HEK293 (cell line): ENCODE data around the gene SMARCA2.
A peak's percentile ranks its signal among the peaks of the same experiment; 100 is the strongest.

Experiments used
- CTCF ChIA-PET: fragments of 350-600 bp; formaldehyde crosslinking; extraction: SDS; loops from one replicate; lab custom pipeline; 2021; ENCODE audit warnings: antibody characterized with exemption; lab: Yijun Ruan, JAX
- POLR2A ChIA-PET: fragments of 300-600 bp; formaldehyde crosslinking; extraction: SDS; loops from one replicate; lab custom pipeline; 2020; ENCODE audit warnings: antibody characterized with exemption, inconsistent platforms; lab: Yijun Ruan, JAX
- H3K27ac ChIP-seq: fragments of 200-500 bp; sonication (Bioruptor generic); 2 replicates; pipeline ENCODE4 v1.5.1; 2014; ENCODE audit warnings: low read depth, low read length, control low read depth, inconsistent platforms; ENCODE audit errors: extremely low read depth
- H3K36me3 ChIP-seq, 2 experiments: fragments of 200-500 bp in 1 of 2; sonication (Bioruptor generic) in 1 of 2; 1 replicate in 1 of 2; 2 replicates in 1 of 2; pipeline ENCODE4 v1.5.1; 2014 to 2017; ENCODE audit warnings: inconsistent platforms in 2 of 2, low read length in 2 of 2; ENCODE audit not compliant: control insufficient read depth in 2 of 2, insufficient read depth in 1 of 2
- H3K4me1 ChIP-seq: fragments of 200-500 bp; sonication (Bioruptor generic); 2 replicates; pipeline ENCODE4 v1.5.1; 2014; ENCODE audit warnings: mild to moderate bottlenecking, low read length, inconsistent platforms; ENCODE audit not compliant: control insufficient read depth, insufficient read depth
- H3K4me3 ChIP-seq: 2 replicates; pipeline ENCODE4 v1.5.1; 2011; ENCODE audit warnings: low read depth, mild to moderate bottlenecking, control low read depth, low read length, moderate library complexity
- H3K9me3 ChIP-seq: fragments of 200-500 bp; sonication (Bioruptor generic); 2 replicates; pipeline ENCODE4 v1.5.1; 2014; ENCODE audit warnings: low read depth, low read length, inconsistent platforms; ENCODE audit not compliant: control insufficient read depth, insufficient read depth
- BCL11B ChIP-seq: fragments of 450-650 bp; formaldehyde crosslinking; IDR thresholded peaks from 2 replicates; pipeline ENCODE4 v1.5.1; 2016; ENCODE audit warnings: low read depth, missing biosample characterization, missing genetic modification characterization
- KLF1 ChIP-seq: fragments of 450-650 bp; formaldehyde crosslinking; IDR thresholded peaks from 2 replicates; pipeline ENCODE4 v1.5.1; 2016; ENCODE audit warnings: missing biosample characterization, missing genetic modification characterization
- KLF16 ChIP-seq: fragments of 450-650 bp; formaldehyde crosslinking; IDR thresholded peaks from 2 replicates; pipeline ENCODE4 v1.5.1; 2017; ENCODE audit warnings: missing biosample characterization, missing genetic modification characterization
- SCRT2 ChIP-seq: fragments of 450-650 bp; formaldehyde crosslinking; IDR thresholded peaks from 2 replicates; pipeline ENCODE4 v1.5.1; 2016; ENCODE audit warnings: missing biosample characterization, missing genetic modification characterization
- ZFP37 ChIP-seq: fragments of 450-650 bp; formaldehyde crosslinking; IDR thresholded peaks from 2 replicates; pipeline ENCODE4 v1.5.1; 2016; ENCODE audit warnings: missing biosample characterization, missing genetic modification characterization
- ZNF10 ChIP-seq: fragments of 450-650 bp; formaldehyde crosslinking; IDR thresholded peaks from 2 replicates; pipeline ENCODE4 v1.5.1; 2017; ENCODE audit warnings: missing biosample characterization, missing genetic modification characterization
- ZNF266 ChIP-seq: fragments of 450-650 bp; formaldehyde crosslinking; IDR thresholded peaks from 2 replicates; pipeline ENCODE4 v1.5.1; 2016; ENCODE audit warnings: missing biosample characterization, missing genetic modification characterization, low read depth
- ZNF335 ChIP-seq: fragments of 450-650 bp; formaldehyde crosslinking; conservative IDR thresholded peaks from 2 replicates; pipeline ENCODE4 v1.5.1; 2016; ENCODE audit warnings: missing biosample characterization, missing genetic modification characterization
- ZNF366 ChIP-seq: fragments of 450-650 bp; formaldehyde crosslinking; conservative IDR thresholded peaks from 2 replicates; pipeline ENCODE4 v1.5.1; 2016; ENCODE audit warnings: missing biosample characterization, missing genetic modification characterization
- ZNF394 ChIP-seq: fragments of 450-650 bp; formaldehyde crosslinking; IDR thresholded peaks from 2 replicates; pipeline ENCODE4 v1.5.1; 2016; ENCODE audit warnings: missing biosample characterization, missing genetic modification characterization, mild to moderate bottlenecking, moderate library complexity, borderline replicate concordance
- ZNF473 ChIP-seq: fragments of 450-650 bp; formaldehyde crosslinking; IDR thresholded peaks from 2 replicates; pipeline ENCODE4 v1.5.1; 2017; ENCODE audit warnings: missing biosample characterization, missing genetic modification characterization
- ZSCAN16 ChIP-seq: fragments of 450-650 bp; formaldehyde crosslinking; IDR thresholded peaks from 2 replicates; pipeline ENCODE4 v1.5.1; 2016; ENCODE audit warnings: missing biosample characterization, missing genetic modification characterization
- ZSCAN30 ChIP-seq: fragments of 450-650 bp; IDR thresholded peaks from 2 replicates; pipeline ENCODE4 v1.5.1; 2018; ENCODE audit warnings: missing biosample characterization, mild to moderate bottlenecking, missing genetic modification characterization, moderate library complexity
- TF ChIP-seq, protein P1 (sequence below): fragments of 450-650 bp; formaldehyde crosslinking; conservative IDR thresholded peaks from 2 replicates; pipeline ENCODE4 v1.5.1; 2016; ENCODE audit warnings: low read depth, missing biosample characterization, missing genetic modification characterization
- TF ChIP-seq, protein P2 (sequence below): fragments of 450-650 bp; formaldehyde crosslinking; IDR thresholded peaks from 2 replicates; pipeline ENCODE4 v1.5.1; 2016; ENCODE audit warnings: missing biosample characterization, missing genetic modification characterization
- TF ChIP-seq, protein P3 (sequence below): sonication (generic); formaldehyde crosslinking; IDR thresholded peaks from 2 replicates; pipeline ENCODE4 v1.8.1; 2022; ENCODE audit warnings: mild to moderate bottlenecking, moderate library complexity, missing genetic modification reagents
- TF ChIP-seq, protein P4 (sequence below): fragments of 450-650 bp; formaldehyde crosslinking; IDR thresholded peaks from 2 replicates; pipeline ENCODE4 v1.5.1; 2017; ENCODE audit warnings: missing biosample characterization, missing genetic modification characterization
- TF ChIP-seq, protein P5 (sequence below): fragments of 450-650 bp; formaldehyde crosslinking; IDR thresholded peaks from 2 replicates; pipeline ENCODE4 v1.5.1; 2016; ENCODE audit warnings: missing biosample characterization, missing genetic modification characterization
- TF ChIP-seq, protein P6 (sequence below): fragments of 450-650 bp; formaldehyde crosslinking; IDR thresholded peaks from 2 replicates; pipeline ENCODE4 v1.5.1; 2016; ENCODE audit warnings: missing biosample characterization, missing genetic modification characterization

The SMARCA2 gene

DNA sequence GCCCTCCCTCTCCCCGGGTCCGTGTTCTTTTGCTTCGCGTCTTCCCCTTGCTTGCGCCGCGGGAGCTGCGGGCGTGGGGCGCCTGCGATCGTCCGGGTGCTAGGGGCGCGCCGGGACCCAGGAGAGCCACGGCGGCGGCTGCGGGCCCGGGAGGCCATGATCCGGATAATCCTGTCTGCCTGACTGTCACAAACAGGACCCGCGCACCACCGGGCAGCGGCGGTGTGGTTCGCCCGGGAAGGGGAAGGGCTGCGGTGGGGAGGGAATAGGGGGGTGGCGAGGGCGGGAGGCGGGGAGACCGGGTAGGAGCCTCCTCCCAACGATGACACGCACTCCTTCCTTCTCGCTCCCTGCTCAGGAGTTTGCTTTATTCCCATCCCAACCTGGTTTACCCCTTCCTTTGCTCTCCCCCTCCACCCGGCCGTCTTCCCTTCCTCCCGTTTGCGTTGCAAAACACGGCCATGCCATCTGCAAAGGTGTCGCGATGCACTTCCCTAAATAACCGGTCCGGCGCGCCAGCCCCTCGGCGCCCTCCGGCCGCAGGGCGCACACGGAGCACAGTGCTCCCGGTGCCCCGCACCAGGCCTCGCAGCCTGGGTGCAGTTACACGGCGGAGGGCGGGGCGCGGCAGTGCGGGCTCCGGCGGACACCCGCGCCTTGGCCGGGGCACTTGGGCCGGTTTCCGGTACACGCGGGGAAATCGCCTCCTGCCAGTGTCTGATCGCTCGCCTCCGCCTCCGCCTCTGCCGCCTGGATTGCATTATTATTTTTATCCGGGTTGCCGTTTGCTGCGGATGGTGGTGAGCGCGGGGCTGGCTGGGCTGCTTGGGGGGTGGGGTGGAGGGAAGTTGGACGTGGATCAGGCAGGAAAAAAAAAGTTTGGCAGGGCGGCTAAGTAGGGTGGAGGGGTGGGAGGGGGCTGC lies 1.5 kb downstream of the SMARCA2 start (continued):
- TF ChIP-seq ZNF266 (tag by site-specific recombination) = no peak
- no peak; the same call in none of the 2 replicates for TF ChIP-seq ZNF335 (tag by site-specific recombination)
- 0 out of 2 replicates have a peak, but pooled peaks have one; percentile 64 for TF ChIP-seq ZNF10 (tag by site-specific recombination)
- peak; percentile 44 for TF ChIP-seq ZNF366 (tag by site-specific recombination)
- TF ChIP-seq ZNF473 = no peak
- TF ChIP-seq KLF1 = peak; percentile 8; the same call in 1 of the 2 replicates
- TF ChIP-seq, protein P1, sequence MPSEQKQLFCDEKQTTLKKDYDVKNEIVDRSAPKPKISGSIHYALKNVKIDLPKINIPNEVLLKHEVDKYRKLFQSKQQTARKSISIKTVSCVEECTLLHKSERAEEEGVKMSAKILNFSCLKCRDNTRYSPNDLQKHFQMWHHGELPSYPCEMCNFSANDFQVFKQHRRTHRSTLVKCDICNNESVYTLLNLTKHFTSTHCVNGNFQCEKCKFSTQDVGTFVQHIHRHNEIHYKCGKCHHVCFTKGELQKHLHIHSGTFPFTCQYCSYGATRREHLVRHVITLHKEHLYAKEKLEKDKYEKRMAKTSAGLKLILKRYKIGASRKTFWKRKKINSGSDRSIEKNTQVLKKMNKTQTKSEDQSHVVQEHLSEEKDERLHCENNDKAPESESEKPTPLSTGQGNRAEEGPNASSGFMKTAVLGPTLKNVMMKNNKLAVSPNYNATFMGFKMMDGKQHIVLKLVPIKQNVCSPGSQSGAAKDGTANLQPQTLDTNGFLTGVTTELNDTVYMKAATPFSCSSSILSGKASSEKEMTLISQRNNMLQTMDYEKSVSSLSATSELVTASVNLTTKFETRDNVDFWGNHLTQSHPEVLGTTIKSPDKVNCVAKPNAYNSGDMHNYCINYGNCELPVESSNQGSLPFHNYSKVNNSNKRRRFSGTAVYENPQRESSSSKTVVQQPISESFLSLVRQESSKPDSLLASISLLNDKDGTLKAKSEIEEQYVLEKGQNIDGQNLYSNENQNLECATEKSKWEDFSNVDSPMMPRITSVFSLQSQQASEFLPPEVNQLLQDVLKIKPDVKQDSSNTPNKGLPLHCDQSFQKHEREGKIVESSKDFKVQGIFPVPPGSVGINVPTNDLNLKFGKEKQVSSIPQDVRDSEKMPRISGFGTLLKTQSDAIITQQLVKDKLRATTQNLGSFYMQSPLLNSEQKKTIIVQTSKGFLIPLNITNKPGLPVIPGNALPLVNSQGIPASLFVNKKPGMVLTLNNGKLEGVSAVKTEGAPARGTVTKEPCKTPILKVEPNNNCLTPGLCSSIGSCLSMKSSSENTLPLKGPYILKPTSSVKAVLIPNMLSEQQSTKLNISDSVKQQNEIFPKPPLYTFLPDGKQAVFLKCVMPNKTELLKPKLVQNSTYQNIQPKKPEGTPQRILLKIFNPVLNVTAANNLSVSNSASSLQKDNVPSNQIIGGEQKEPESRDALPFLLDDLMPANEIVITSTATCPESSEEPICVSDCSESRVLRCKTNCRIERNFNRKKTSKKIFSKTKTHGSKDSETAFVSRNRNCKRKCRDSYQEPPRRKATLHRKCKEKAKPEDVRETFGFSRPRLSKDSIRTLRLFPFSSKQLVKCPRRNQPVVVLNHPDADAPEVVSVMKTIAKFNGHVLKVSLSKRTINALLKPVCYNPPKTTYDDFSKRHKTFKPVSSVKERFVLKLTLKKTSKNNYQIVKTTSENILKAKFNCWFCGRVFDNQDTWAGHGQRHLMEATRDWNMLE (tag by site-specific recombination) = no peak
- TF ChIP-seq, all 188 proteins: peak for 22

DNA sequence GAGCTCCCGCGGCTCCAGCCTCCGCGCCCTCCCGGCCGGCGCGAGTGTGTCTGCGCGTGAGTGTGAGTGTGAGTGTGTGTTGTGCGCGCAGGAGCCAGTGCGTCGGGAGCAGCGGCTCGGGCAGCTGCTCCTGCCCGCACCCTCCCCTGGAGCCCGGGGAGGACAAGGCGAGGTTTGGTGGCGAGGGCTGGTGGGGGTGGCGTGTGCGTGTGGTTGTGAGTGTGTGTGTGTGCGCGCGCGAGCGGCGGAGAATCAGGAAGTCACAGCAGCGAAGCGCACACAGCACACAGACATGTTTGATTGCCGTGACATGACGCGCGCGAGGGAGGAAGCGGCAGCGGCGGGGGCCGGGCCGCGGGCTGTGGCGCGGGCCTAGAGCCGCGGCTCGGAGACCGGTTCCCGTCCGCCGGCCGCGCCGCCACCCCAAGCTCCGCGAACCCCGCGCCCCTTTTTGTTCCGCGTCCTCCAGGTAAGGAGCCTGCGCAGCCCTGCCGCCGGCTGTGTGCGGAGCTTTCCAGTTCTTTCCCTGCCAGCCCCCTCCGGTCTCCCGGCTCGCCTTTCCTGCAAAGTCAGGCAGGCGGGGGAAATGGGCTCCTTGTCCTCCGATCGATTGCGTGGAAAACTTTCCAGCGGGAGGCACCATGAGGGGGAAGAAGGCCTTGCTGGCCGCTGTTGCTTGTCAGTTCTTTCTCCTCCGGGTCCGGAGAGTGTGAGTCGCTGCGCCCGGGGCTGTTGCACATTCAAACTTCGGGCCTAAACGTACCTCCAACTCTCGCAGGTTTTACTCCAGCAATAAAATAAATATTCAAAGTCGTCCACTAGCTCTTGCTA lies 2.4 kb downstream of the SMARCA2 start:
- POLR2A ChIA-PET = interaction anchor here (1.5 to 1.7 kb wide), 2 partner anchors 14 to 77 kb away, joined by 3 to 4 read pairs; no protein-coding TSS in a partner anchor
- H3K4me1 ChIP-seq = peaks cover 17% of the 10 kb centered on the region
- H3K27ac ChIP-seq = peak overlapping the region; percentile 79
- H3K4me3 ChIP-seq = peak overlapping the region; percentile 97
- CTCF ChIA-PET = interaction anchor here (0.6 to 0.7 kb wide), 2 partner anchors 15 to 555 kb away, joined by 3 read pairs; no protein-coding TSS in a partner anchor
- H3K9me3 ChIP-seq = no peaks in the 10 kb centered on the region
- no peaks in the 10 kb centered on the region for H3K36me3 ChIP-seq
- TF ChIP-seq SCRT2 (tag by site-specific recombination) = 0 out of 2 replicates have a peak, but pooled peaks have one; percentile 55
- peak; percentile 66 for TF ChIP-seq ZNF335 (tag by site-specific recombination)
- TF ChIP-seq, protein P2, sequence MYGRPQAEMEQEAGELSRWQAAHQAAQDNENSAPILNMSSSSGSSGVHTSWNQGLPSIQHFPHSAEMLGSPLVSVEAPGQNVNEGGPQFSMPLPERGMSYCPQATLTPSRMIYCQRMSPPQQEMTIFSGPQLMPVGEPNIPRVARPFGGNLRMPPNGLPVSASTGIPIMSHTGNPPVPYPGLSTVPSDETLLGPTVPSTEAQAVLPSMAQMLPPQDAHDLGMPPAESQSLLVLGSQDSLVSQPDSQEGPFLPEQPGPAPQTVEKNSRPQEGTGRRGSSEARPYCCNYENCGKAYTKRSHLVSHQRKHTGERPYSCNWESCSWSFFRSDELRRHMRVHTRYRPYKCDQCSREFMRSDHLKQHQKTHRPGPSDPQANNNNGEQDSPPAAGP (tag by site-specific recombination) = peak; percentile 68; the same call in 1 of the 2 replicates
- TF ChIP-seq, protein P3, sequence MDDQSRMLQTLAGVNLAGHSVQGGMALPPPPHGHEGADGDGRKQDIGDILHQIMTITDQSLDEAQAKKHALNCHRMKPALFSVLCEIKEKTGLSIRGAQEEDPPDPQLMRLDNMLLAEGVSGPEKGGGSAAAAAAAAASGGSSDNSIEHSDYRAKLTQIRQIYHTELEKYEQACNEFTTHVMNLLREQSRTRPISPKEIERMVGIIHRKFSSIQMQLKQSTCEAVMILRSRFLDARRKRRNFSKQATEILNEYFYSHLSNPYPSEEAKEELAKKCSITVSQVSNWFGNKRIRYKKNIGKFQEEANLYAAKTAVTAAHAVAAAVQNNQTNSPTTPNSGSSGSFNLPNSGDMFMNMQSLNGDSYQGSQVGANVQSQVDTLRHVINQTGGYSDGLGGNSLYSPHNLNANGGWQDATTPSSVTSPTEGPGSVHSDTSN (CRISPR knock-in tag) = 0 out of 2 replicates have a peak, but pooled peaks have one; percentile 30
- no peak for TF ChIP-seq ZSCAN16 (tag by site-specific recombination)
- TF ChIP-seq BCL11B (tag by site-specific recombination) = no peak
- TF ChIP-seq KLF1 = peak; percentile 53
- TF ChIP-seq ZFP37 (tag by site-specific recombination) = peak; percentile 28; the same call in 1 of the 2 replicates
- TF ChIP-seq, protein P4, sequence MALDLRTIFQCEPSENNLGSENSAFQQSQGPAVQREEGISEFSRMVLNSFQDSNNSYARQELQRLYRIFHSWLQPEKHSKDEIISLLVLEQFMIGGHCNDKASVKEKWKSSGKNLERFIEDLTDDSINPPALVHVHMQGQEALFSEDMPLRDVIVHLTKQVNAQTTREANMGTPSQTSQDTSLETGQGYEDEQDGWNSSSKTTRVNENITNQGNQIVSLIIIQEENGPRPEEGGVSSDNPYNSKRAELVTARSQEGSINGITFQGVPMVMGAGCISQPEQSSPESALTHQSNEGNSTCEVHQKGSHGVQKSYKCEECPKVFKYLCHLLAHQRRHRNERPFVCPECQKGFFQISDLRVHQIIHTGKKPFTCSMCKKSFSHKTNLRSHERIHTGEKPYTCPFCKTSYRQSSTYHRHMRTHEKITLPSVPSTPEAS (tag by site-specific recombination) = peak; percentile 82
- no peak for TF ChIP-seq ZSCAN30 (tag by site-specific recombination)
- peak; percentile 81 for TF ChIP-seq KLF16
- TF ChIP-seq, protein P5, sequence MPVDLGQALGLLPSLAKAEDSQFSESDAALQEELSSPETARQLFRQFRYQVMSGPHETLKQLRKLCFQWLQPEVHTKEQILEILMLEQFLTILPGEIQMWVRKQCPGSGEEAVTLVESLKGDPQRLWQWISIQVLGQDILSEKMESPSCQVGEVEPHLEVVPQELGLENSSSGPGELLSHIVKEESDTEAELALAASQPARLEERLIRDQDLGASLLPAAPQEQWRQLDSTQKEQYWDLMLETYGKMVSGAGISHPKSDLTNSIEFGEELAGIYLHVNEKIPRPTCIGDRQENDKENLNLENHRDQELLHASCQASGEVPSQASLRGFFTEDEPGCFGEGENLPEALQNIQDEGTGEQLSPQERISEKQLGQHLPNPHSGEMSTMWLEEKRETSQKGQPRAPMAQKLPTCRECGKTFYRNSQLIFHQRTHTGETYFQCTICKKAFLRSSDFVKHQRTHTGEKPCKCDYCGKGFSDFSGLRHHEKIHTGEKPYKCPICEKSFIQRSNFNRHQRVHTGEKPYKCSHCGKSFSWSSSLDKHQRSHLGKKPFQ = peak; percentile 31; the same call in 1 of the 2 replicates
- peak; percentile 64; the same call in 1 of the 2 replicates for TF ChIP-seq ZNF394 (tag by site-specific recombination)
- TF ChIP-seq, protein P6, sequence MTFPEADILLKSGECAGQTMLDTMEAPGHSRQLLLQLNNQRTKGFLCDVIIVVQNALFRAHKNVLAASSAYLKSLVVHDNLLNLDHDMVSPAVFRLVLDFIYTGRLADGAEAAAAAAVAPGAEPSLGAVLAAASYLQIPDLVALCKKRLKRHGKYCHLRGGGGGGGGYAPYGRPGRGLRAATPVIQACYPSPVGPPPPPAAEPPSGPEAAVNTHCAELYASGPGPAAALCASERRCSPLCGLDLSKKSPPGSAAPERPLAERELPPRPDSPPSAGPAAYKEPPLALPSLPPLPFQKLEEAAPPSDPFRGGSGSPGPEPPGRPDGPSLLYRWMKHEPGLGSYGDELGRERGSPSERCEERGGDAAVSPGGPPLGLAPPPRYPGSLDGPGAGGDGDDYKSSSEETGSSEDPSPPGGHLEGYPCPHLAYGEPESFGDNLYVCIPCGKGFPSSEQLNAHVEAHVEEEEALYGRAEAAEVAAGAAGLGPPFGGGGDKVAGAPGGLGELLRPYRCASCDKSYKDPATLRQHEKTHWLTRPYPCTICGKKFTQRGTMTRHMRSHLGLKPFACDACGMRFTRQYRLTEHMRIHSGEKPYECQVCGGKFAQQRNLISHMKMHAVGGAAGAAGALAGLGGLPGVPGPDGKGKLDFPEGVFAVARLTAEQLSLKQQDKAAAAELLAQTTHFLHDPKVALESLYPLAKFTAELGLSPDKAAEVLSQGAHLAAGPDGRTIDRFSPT (tag by site-specific recombination) = 0 out of 2 replicates have a peak, but pooled peaks have one; percentile 18
